HG03095 (cell line): ENCODE measurements around the gene SCNN1G.

ENCODE experiments used
- ATAC-seq: cut with Tn5 transposase; IDR thresholded peaks from one replicate; pipeline ENCODE4 v1.9.1; 2021; ENCODE audit warnings: moderate library complexity; ENCODE audit not compliant: unreplicated experiment

The SCNN1G gene

GRCh38 chr16:23149993-23150364 lies 32.6 kb upstream of the SCNN1G start:
- no peak for ATAC-seq

GRCh38 chr16:23152386-23153178 lies 30.0 kb upstream of the SCNN1G start:
- ATAC-seq = no peak

- ATAC-seq = no peak
Observed at GRCh38 chr16:23155445-23156049, 27.0 kb upstream of the SCNN1G start.

GRCh38 chr16:23156110-23156509 lies 26.4 kb upstream of the SCNN1G start:
- ATAC-seq = no peak

- no peak for ATAC-seq
Observed at GRCh38 chr16:23156946-23157460, 25.5 kb upstream of the SCNN1G start.

- no peak for ATAC-seq
Observed at GRCh38 chr16:23158114-23158513, 24.4 kb upstream of the SCNN1G start.

GRCh38 chr16:23160082-23160481 lies 22.5 kb upstream of the SCNN1G start:
- ATAC-seq = no peak

GRCh38 chr16:23160574-23160973 lies 22.0 kb upstream of the SCNN1G start:
- ATAC-seq = no peak

GRCh38 chr16:23163921-23164320 lies 18.6 kb upstream of the SCNN1G start:
- ATAC-seq = no peak

GRCh38 chr16:23164736-23165135 lies 17.8 kb upstream of the SCNN1G start:
- no peak for ATAC-seq

- ATAC-seq = no peak
Observed at GRCh38 chr16:23172583-23172982, 10.0 kb upstream of the SCNN1G start.

- no peak for ATAC-seq
Observed at GRCh38 chr16:23172994-23173393, 9.6 kb upstream of the SCNN1G start.

- no peak for ATAC-seq
Observed at GRCh38 chr16:23174622-23175021, 7.9 kb upstream of the SCNN1G start.

- no peak for ATAC-seq
Observed at GRCh38 chr16:23175651-23176050, 6.9 kb upstream of the SCNN1G start.

- no peak for ATAC-seq
Observed at GRCh38 chr16:23181506-23181905, 1.0 kb upstream of the SCNN1G start.

- ATAC-seq = peak; percentile 82
Observed at GRCh38 chr16:23182206-23182678, 303 bp upstream of the SCNN1G start.

- no peak for ATAC-seq
Observed at GRCh38 chr16:23183543-23183862, 958 bp downstream of the SCNN1G start.

GRCh38 chr16:23185656-23186055 lies 3.1 kb downstream of the SCNN1G start:
- no peak for ATAC-seq

- ATAC-seq = no peak
Observed at GRCh38 chr16:23186171-23186570, 3.6 kb downstream of the SCNN1G start.

- ATAC-seq = no peak
Observed at GRCh38 chr16:23187341-23187740, 4.8 kb downstream of the SCNN1G start.

- no peak for ATAC-seq
Observed at GRCh38 chr16:23188911-23189310, 6.4 kb downstream of the SCNN1G start.

- ATAC-seq = no peak
Observed at GRCh38 chr16:23194497-23195221, 12.1 kb downstream of the SCNN1G start.
